H9 (cell line): Measurements from ENCODE around the gene MATN4. TPM values are rescaled to one million over a fixed set of nuclear protein-coding genes. Genes with fewer than 3 reads are reported as not detected.

Experiments used
- DNase-seq: peaks from one replicate; pipeline ENCODE4 v3.0.0-alpha.2; 2017
- H2AFZ ChIP-seq: one replicate; pipeline ENCODE4 v1.6.1; 2013; ENCODE audit warnings: mild to moderate bottlenecking, low read length, control low read depth, moderate library complexity
- H2AK5ac ChIP-seq: 2 replicates; pipeline ENCODE4 v1.6.1; 2013; ENCODE audit warnings: low read length, control low read depth, mixed read lengths; ENCODE audit not compliant: insufficient read length
- H2BK120ac ChIP-seq: one replicate; pipeline ENCODE4 v1.6.1; 2013; ENCODE audit warnings: low read depth, mild to moderate bottlenecking, low read length, control low read depth, inconsistent platforms; ENCODE audit not compliant: poor library complexity, severe bottlenecking
- H2BK12ac ChIP-seq: 2 replicates; pipeline ENCODE4 v1.6.1; 2013; ENCODE audit warnings: low read length, control low read depth, mixed read lengths, low read depth; ENCODE audit not compliant: insufficient read length
- H2BK15ac ChIP-seq: 2 replicates; pipeline ENCODE4 v1.6.1; 2013; ENCODE audit warnings: low read depth, low read length, control low read depth
- H2BK20ac ChIP-seq: one replicate; pipeline ENCODE4 v1.6.1; 2013; ENCODE audit warnings: low read depth, mild to moderate bottlenecking, low read length, control low read depth, inconsistent platforms; ENCODE audit not compliant: poor library complexity, severe bottlenecking
- H2BK5ac ChIP-seq: 2 replicates; pipeline ENCODE4 v1.6.1; 2013; ENCODE audit warnings: low read length, control low read depth, mixed read lengths; ENCODE audit not compliant: insufficient read length
- H3K14ac ChIP-seq: 2 replicates; pipeline ENCODE4 v1.6.1; 2013; ENCODE audit warnings: low read length, control low read depth; ENCODE audit not compliant: insufficient read depth
- H3K18ac ChIP-seq: 2 replicates; pipeline ENCODE4 v1.6.1; 2013; ENCODE audit warnings: low read depth, mild to moderate bottlenecking, mixed read lengths, low read length, control low read depth; ENCODE audit not compliant: insufficient read length
- H3K23ac ChIP-seq: 2 replicates; pipeline ENCODE4 v1.6.1; 2013; ENCODE audit warnings: low read length, control low read depth, mixed read lengths, low read depth; ENCODE audit not compliant: insufficient read length
- H3K23me2 ChIP-seq: 2 replicates; pipeline ENCODE4 v1.6.1; 2013; ENCODE audit warnings: low read depth, mild to moderate bottlenecking, mixed read lengths, low read length, control low read depth; ENCODE audit not compliant: insufficient read length, poor library complexity, severe bottlenecking
- H3K27ac ChIP-seq: 2 replicates; pipeline ENCODE4 v1.5.1; 2013; ENCODE audit warnings: low read length, control low read depth, mixed read lengths, low read depth; ENCODE audit not compliant: insufficient read length
- H3K27me3 ChIP-seq: 2 replicates; pipeline ENCODE4 v1.6.1; 2013; ENCODE audit warnings: low read length, control low read depth, inconsistent platforms; ENCODE audit not compliant: insufficient read depth
- H3K4ac ChIP-seq: 2 replicates; pipeline ENCODE4 v1.6.1; 2013; ENCODE audit warnings: low read depth, mild to moderate bottlenecking, control low read depth, inconsistent platforms, low read length, moderate library complexity
- H3K4me1 ChIP-seq: 2 replicates; pipeline ENCODE4 v1.6.1; 2013; ENCODE audit warnings: low read length, control low read depth, inconsistent platforms; ENCODE audit not compliant: insufficient read depth
- H3K4me2 ChIP-seq: 2 replicates; pipeline ENCODE4 v1.6.1; 2013; ENCODE audit warnings: low read length, control low read depth, mixed read lengths; ENCODE audit not compliant: insufficient read length, insufficient read depth
- H3K56ac ChIP-seq: 2 replicates; pipeline ENCODE4 v1.6.1; 2013; ENCODE audit warnings: low read depth, mild to moderate bottlenecking, mixed read lengths, low read length, control low read depth; ENCODE audit not compliant: insufficient read length
- H3K79me1 ChIP-seq: 2 replicates; pipeline ENCODE4 v1.6.1; 2013; ENCODE audit warnings: low read depth, mild to moderate bottlenecking, moderate library complexity, low read length, control low read depth, inconsistent platforms; ENCODE audit not compliant: insufficient read depth, poor library complexity, severe bottlenecking
- H3K79me2 ChIP-seq: 2 replicates; pipeline ENCODE4 v1.6.1; 2013; ENCODE audit warnings: low read length, control low read depth, inconsistent platforms; ENCODE audit not compliant: insufficient read depth
- H3K9ac ChIP-seq: 2 replicates; pipeline ENCODE4 v1.6.1; 2013; ENCODE audit warnings: low read length, control low read depth, mixed read lengths; ENCODE audit not compliant: insufficient read length; ENCODE audit errors: extremely low read depth
- H3K9me3 ChIP-seq: one replicate; pipeline ENCODE4 v1.6.1; 2013; ENCODE audit warnings: low read depth, low read length, inconsistent platforms; ENCODE audit not compliant: control insufficient read depth
- H3T11ph ChIP-seq: one replicate; pipeline ENCODE4 v1.6.1; 2013; ENCODE audit warnings: mild to moderate bottlenecking, low read length, control low read depth, inconsistent platforms
- H4K20me1 ChIP-seq: one replicate; pipeline ENCODE4 v1.6.1; 2013; ENCODE audit not compliant: control insufficient read depth, insufficient read length, insufficient read depth
- H4K5ac ChIP-seq: 2 replicates; pipeline ENCODE4 v1.6.1; 2013; ENCODE audit warnings: low read depth, mild to moderate bottlenecking, mixed read lengths, low read length, control low read depth; ENCODE audit not compliant: insufficient read length
- H4K8ac ChIP-seq: replicated peaks from 2 replicates; pipeline ENCODE4 v1.6.1; 2013; ENCODE audit warnings: low read length, control low read depth, mixed read lengths, low read depth; ENCODE audit not compliant: insufficient read length
- H4K91ac ChIP-seq: 2 replicates; pipeline ENCODE4 v1.6.1; 2013; ENCODE audit warnings: low read depth, mild to moderate bottlenecking, moderate library complexity, mixed read lengths, low read length, control low read depth; ENCODE audit not compliant: insufficient read length
- H3K27ac Mint-ChIP-seq, 3 experiments: 2 replicates in 2 of 3; 3 replicates in 1 of 3; pipeline ENCODE4 v1.8.0; 2020 to 2021; ENCODE audit warnings: mixed read lengths in 3 of 3, mild to moderate bottlenecking in 1 of 3, moderate library complexity in 1 of 3
- H3K27me3 Mint-ChIP-seq: 2 replicates; pipeline ENCODE4 v1.8.0; 2021; ENCODE audit warnings: low read depth, mild to moderate bottlenecking, moderate library complexity, mixed read lengths
- H3K36me3 Mint-ChIP-seq, 3 experiments: 2 replicates in 2 of 3; 3 replicates in 1 of 3; pipeline ENCODE4 v1.8.0; 2020 to 2021; ENCODE audit warnings: low read depth in 3 of 3, mixed read lengths in 3 of 3; ENCODE audit not compliant: insufficient read depth in 1 of 3
- H3K4me1 Mint-ChIP-seq, 2 experiments: 2 replicates each; pipeline ENCODE4 v1.8.0; 2020; ENCODE audit warnings: mixed read lengths in 2 of 2
- H3K4me3 Mint-ChIP-seq, 2 experiments: 2 replicates in 1 of 2; 3 replicates in 1 of 2; pipeline ENCODE4 v1.8.0; 2020 to 2021; ENCODE audit warnings: mild to moderate bottlenecking in 2 of 2, mixed read lengths in 2 of 2, moderate library complexity in 1 of 2
- H3K9me3 Mint-ChIP-seq, 2 experiments: 2 replicates in 1 of 2; 3 replicates in 1 of 2; pipeline ENCODE4 v1.8.0; 2020; ENCODE audit warnings: mild to moderate bottlenecking in 2 of 2, mixed read lengths in 2 of 2, moderate library complexity in 1 of 2
- WGBS: extraction: QIAGEN DNeasy Blood & Tissue Kit; methylation state at CpG from one replicate; pipeline ENCODE4 v1.1.7; 2013; ENCODE audit warnings: missing lambda C conversion rate, low lambda C conversion rate, mixed read lengths; ENCODE audit not compliant: insufficient read length; ENCODE audit errors: extremely low coverage; 5-methylcytosine and 5-hydroxymethylcytosine counted together
- total RNA-seq: library from RNA; stranded (reverse); gene quantifications from 2 replicates; pipeline ENCODE4 v1.2.1, GENCODE V29; 2021
- TF ChIP-seq, protein P1 (sequence below): fragments of 200-600 bp; sonication (generic); conservative IDR thresholded peaks from 3 replicates; pipeline ENCODE4 v1.8.0; 2021; ENCODE audit warnings: antibody characterized with exemption, mild to moderate bottlenecking

MATN4 gene
- total RNA-seq, 1 experiment from 2014 or later = 0.11 TPM

DNA sequence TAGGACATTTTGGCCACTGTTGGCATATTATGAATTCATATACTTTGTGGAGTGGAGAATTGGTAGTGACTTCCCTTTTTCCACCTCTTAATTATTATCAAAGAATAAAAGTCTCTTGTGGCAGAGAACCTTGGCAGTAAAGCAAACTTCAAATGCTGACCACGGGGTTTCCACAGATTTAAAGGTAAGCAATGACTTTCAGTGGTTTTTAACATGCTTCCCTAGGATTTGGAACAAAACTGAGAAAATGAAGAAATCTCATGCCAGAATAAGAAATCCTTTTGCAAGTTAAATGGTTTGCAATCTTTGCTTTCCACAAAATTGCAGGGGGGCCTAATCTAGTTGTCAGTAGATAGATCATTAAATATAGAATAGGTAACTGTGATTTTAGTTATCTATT lies 42.1 kb upstream of the MATN4 start:
- Histone ChIP-seq H4K91ac (no peak overlapping the region), H4K8ac (no peak overlapping the region), H3K18ac (no peak overlapping the region), H3K14ac (no peak overlapping the region), H2AFZ (no peak overlapping the region), H3T11ph (no peak overlapping the region), H3K56ac (no peak overlapping the region), H3K4me2 (no peak overlapping the region), H3K79me2 (peaks cover 3% of the 10 kb centered on the region; the same call in 1 of the 2 replicates), H3K9ac (no peak overlapping the region), H3K23me2 (peaks cover 9% of the 10 kb centered on the region), H2BK12ac (no peak overlapping the region), H3K79me1 (no peaks in the 10 kb centered on the region), H2BK120ac (no peak overlapping the region), H3K23ac (no peak overlapping the region), H3K9me3 (no peaks in the 10 kb centered on the region), H2BK5ac (no peak overlapping the region), H4K20me1 (no peaks in the 10 kb centered on the region), H3K4me1 (peaks cover 15% of the 10 kb centered on the region; the same call in 1 of the 2 replicates), H3K27ac (no peak overlapping the region), H2BK15ac (no peak overlapping the region), H2AK5ac (no peak overlapping the region), H4K5ac (no peak overlapping the region), H3K4ac (no peak overlapping the region), H3K27me3 (no peaks in the 10 kb centered on the region), H2BK20ac (no peak overlapping the region)
- Mint-ChIP-seq H3K27me3 (peaks cover 4% of the 10 kb centered on the region; the same call in 1 of the 2 replicates), H3K4me1 (peaks cover 41 to 47% of the 10 kb centered on the region in 2 experiments), H3K9me3 (no peaks in the 10 kb centered on the region), H3K36me3 (no peaks in the 10 kb centered on the region), H3K4me3 (no peak overlapping the region), H3K27ac (no peak overlapping the region)
- no CpG with 5 or more reads among the region's 1 CpG for WGBS
- DNase-seq = no peak
- TF ChIP-seq, protein P1, sequence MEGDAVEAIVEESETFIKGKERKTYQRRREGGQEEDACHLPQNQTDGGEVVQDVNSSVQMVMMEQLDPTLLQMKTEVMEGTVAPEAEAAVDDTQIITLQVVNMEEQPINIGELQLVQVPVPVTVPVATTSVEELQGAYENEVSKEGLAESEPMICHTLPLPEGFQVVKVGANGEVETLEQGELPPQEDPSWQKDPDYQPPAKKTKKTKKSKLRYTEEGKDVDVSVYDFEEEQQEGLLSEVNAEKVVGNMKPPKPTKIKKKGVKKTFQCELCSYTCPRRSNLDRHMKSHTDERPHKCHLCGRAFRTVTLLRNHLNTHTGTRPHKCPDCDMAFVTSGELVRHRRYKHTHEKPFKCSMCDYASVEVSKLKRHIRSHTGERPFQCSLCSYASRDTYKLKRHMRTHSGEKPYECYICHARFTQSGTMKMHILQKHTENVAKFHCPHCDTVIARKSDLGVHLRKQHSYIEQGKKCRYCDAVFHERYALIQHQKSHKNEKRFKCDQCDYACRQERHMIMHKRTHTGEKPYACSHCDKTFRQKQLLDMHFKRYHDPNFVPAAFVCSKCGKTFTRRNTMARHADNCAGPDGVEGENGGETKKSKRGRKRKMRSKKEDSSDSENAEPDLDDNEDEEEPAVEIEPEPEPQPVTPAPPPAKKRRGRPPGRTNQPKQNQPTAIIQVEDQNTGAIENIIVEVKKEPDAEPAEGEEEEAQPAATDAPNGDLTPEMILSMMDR = no peak
